HG02571 (cell line): ENCODE data around the gene TFCP2.

Experiments used
- ATAC-seq: cut with Tn5 transposase; IDR thresholded peaks from one replicate; pipeline ENCODE4 v1.9.1; 2021; ENCODE audit warnings: mild to moderate bottlenecking, moderate library complexity; ENCODE audit not compliant: unreplicated experiment

Gene TFCP2

DNA sequence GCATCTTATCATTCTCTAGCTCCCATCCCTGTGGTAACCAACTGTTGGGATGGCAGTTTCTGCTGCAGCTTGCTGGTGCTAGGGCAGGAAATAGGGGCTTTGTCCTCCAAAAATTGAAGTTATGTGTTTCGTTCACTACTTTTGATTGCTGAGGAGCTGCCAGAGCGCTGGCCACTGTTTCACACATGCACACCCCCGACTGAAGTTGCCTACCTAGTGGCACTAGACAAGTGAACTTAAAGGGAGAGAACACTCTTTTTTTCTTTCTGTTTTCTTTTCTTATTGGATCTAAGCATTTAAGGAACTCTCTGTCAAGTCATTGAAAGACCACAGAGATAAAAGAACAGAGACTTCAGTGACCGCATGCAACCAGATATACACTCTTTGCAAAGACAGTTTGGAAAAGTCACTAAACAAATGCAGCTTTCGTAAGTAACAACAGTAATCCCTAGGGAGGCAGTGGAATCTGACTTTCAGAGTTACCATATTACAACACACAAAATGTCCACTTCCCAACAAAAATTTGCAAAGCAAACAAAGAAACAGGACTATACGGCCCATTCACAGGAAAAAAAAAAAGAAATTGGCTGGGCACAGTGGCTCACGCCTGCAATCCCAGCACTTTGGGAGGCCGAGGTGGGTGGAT lies 12.0 kb downstream of the TFCP2 start:
- ATAC-seq: no peak

GRCh38 chr12:51156245-51156765 lies 16.6 kb downstream of the TFCP2 start:
- ATAC-seq: no peak

DNA sequence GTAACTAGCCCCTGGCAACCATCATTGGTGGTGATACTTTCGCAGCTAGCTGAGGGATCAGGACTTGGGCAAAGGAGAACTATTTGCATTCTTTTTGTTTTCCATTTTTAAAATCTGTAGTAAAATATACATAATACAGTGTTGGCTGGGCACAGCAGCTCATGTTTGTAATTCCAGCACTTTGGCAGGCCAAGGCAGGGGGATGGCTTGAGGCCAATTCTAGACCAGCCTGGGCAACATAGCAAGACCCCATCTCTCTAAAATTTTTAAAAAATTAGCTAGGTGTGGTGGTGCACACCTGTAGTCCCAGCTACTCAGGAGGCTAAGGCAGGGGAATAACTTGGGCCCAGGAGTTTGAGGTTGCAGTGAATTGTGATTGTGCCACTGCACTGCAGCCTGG lies 20.0 kb downstream of the TFCP2 start:
- ATAC-seq: no peak

DNA sequence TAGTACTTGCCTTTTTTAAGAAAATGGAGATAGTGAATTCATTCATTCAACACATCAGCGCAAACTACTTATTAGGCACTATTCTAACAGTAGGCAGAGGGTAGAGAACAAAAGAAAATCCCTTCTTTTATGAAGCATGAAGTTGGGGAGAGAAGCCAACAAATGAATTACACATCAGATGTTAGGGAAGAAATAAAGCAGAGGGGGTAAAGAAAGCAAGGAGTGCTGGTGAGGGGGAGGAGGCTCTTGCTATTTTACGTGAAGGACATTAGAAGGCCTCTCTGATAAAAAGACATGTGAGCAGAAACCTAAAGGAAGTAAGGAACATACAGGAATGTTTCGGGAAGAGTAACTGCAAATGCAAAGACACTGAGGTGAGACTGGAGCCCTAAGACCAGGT lies 22.2 kb downstream of the TFCP2 start:
- ATAC-seq: no peak

- ATAC-seq: no peak
Measured at GRCh38 chr12:51147309-51147708, 25.6 kb downstream of the TFCP2 start.

DNA sequence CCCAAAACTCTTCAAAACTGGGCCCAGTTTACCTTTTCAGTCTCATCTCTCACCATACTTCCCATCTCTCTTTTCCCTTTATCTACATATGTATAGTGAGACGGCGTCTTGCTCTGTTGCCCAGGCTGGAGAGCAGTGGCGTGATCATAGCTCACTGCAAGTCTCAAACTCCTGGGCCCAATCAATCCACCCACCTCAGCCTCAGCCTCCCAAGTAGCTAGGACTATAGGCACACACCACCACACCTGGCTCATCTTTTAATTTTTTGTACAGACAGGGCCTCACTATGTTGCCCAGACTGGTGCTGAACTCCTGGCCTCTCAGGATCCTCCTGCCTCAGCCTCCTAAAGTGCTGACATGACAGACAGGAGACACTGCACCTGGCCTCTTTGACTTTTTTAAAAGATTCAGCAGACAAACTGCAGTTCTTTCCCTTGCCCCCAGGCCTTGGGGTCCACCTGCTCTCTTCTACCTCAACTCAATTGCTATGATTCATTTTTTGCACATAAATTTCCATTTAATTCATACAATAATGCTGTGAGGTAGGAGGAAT lies 33.6 kb downstream of the TFCP2 start:
- no peak for ATAC-seq

- no peak for ATAC-seq
Measured at GRCh38 chr12:51132693-51133092, 40.2 kb downstream of the TFCP2 start.

DNA sequence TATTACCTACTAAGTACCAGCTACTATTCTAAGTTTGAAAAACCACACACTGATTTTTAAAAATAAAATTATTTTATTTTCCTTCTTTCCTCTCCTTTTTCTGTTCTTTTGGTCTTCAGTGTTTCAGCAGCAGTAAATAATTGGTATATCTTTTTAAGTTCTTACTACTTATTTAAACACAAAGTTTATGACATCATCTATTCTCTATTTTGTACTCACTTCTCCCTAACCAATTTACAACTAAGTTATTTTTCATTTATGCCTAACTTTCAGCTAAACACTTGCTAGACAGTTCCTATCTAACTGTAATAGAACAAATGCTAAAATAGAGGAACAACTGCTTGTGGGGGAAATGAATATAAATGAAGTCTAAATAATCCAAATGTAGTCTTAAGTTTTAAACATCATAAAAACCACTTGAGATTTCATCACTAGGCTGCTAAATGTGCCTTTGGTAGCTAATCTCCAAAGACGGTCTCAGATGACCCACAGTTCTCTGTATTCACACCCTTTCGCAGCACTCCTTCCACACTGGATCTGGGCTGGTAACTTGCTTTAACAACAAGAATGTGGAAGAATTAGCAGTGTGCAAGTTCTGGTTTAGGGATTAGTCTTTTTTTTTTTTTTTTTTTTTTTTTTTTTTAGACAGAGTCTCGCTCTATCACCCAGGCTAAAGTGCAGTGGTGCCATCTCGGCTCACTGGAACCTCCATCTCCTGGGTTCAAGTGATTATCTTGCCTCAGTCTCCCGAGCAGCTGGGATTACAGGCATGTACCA lies 41.0 kb downstream of the TFCP2 start:
- ATAC-seq: no peak

DNA sequence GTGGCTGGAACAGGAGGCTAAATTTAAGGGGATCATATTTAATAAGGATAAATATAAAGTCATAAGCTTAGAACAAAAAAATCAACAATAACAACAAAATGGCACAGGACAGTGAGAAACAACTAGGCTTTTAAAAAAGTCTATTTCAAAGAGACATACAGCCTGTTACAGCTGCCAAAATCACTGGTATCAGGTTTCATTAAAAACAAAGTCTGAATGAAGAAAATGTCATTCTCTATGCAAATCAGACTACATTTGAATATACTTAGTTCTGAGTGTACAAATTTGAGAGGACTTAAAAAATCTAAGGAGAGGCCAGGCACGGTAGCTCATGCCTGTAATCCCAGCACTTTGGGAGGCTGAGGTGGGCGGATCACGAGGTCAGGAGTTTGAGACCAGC lies 44.0 kb downstream of the TFCP2 start:
- ATAC-seq: no peak

GRCh38 chr12:51127050-51127729 lies 45.7 kb downstream of the TFCP2 start:
- no peak for ATAC-seq

DNA sequence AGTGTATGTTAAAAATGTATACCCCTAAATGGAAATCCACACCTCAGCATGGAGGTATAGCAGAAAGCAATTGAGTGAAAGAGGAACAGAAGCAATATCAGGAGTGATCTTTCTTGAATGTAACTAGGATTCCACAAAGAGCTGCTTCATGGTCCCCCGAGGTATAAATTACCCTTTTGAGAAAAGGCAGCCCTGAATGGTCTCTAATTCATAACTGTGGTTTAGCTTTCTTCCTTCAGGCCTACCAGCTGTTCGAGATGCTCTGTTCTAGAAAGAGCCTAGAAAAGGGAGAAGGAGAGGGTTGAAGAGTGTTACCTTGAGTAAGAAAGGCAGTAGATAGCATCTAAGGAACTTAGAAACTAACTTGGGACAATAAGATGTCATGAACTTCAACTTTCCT lies 46.6 kb downstream of the TFCP2 start:
- no peak for ATAC-seq

DNA sequence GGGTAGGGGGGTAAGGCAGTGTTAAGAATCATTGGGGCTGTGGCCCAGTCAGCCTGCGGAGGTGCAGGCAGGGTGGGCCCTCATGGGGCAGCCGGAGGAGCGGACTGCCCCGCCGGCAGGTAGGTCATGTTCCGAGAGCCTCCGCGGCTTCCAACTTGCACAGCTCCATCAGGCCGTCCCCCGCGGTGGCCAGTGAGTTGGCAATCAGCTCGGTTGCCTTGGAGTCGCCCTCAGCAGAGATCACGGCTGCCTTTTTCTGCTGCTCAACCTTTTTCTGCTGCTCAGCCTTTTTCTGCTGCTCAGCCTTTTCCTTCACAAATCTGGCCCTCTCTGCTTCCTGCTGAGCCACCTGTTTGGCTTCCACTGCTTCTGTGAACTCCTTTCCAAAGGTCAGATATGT lies 48.4 kb downstream of the TFCP2 start:
- no peak for ATAC-seq

DNA sequence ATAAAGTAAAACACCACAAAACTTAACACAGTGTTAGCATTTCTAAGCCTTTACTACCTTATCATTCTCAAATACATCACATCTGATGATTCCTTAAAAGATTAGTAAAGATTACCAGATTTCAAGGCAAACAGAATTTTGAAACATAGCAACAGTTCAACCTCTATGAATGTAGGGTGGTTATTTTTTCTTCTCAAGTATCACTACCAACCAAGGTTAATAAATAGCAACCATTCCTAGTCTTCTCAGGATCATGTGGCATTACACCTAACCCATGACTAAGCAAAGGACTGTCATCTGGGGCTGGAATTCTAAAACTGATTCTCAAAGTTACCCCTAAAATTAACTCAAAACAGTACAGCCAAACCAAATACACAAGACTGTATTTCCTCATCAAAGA lies 50.1 kb downstream of the TFCP2 start:
- no peak for ATAC-seq

- no peak for ATAC-seq
Measured at GRCh38 chr12:51118706-51119105, 54.2 kb downstream of the TFCP2 start.

DNA sequence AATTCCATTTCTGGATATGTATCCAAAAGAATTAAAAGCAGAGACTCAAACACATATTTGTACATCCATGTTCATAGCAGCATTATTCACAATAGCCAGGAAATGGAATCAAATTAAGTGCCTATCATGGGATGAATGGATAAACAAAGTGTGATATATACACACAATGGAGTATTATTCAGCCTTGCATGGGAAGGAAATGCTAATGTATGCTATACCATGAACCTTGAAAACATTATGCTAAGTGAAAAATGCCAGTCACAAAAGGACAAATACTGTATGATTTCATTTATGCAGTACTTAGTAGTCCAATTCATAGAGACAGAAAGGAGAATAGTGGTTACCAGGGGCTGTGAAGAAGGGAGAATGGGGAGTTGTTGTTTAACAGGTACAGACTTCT lies 57.4 kb downstream of the TFCP2 start:
- ATAC-seq: no peak

DNA sequence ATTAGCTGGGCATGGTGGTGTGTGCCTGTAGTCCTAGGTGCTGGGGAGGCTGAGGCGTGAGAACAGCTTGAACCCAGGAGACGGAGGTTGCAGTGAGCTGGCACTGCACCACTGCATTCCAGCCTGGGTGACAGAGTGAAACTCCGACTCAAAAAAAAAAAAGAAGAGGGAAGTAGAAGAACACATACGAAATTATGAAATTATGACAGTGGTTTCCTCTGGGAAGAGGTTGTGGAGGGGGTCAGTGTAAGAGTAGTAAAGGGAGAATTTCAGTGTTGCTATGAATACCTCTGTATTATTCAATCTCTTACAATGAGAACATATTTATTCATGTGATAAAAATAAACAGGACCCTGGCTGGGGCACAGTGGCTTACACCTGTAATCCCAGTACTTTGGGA lies 64.8 kb downstream of the TFCP2 start:
- ATAC-seq: no peak

GRCh38 chr12:51103977-51104376 lies 69.0 kb downstream of the TFCP2 start:
- ATAC-seq: no peak

DNA sequence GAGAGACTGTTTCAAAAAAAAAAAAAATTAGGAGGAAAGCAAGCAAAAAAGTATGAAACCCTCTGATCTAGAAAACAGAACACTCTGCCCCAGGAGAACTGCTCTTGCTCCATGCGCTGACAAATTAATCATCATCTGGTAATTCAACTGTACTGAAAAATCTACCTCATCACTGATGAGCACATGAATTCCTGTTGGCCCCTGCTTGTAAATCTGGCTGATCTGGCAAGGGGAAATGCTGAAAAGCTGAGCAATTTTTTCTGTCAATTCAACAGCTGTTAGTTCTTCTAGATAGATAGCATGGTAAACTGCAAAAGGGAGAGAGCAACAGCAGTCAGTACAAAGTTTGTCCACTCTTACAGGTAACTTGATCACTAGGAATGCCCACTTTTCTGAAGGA lies 74.3 kb downstream of the TFCP2 start:
- no peak for ATAC-seq

DNA sequence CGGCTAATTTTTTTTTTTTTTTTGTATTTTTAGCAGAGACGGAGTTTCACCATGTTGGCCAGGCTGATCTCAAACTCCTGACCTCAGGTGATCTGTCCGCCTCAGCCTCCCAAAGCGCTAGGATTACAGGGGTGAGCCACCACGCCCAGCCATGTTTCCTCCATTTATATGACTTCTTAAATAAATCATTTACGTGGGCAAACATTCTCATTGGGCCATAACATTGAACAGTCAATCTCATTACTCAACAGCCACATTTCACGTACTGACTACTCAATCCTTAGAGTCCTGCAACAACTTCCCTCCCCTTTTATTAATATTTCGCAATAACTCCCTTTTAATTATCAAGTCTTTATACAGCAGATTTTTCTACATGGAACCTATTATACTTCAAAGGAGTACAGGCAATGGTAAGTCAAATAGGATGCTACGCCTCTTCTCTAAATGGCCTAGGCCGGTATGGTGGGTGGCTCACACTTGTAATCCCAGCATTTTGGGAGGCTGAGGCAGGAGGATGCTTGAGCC lies 82.2 kb downstream of the TFCP2 start:
- ATAC-seq: no peak

DNA sequence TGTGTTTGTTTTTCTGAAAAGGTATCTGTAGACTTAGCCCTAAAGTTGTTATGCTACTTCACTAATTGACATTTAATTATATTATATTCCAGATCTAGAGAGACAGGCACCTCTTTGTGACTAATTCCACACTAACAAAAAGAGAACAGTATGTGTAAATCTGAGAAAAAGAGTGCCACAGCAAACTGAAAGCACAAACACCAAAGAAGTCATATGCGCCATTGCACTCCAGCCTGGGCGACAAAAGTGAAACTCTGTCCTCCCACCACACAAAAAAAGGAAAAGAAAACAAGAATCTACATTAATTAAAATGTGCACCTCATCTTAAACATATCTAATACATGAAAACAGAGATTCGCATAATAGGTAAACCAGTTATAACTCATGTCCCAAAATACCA lies 85.1 kb downstream of the TFCP2 start:
- no peak for ATAC-seq

- ATAC-seq: no peak
Measured at GRCh38 chr12:51086933-51087332, 86.0 kb downstream of the TFCP2 start.
